AG04450 (cell line): ENCODE data around the gene SNX18. TPM values are rescaled to one million over a fixed set of nuclear protein-coding genes. Genes with fewer than 3 reads are reported as not detected.

Experiments used
- CTCF ChIA-PET: fragments of 300-600, 350-600 bp; formaldehyde crosslinking; extraction: SDS; loops from one replicate; lab custom pipeline; 2022; ENCODE audit warnings: antibody characterized with exemption, inconsistent platforms; lab: Charles Lee
- POLR2A ChIA-PET: fragments of 350-600 bp; formaldehyde crosslinking; extraction: SDS; loops from one replicate; lab custom pipeline; 2021; ENCODE audit warnings: antibody characterized with exemption, inconsistent platforms; lab: Yijun Ruan, JAX
- DNase-seq: peaks from one replicate; pipeline ENCODE4 v3.0.0-alpha.2; 2011; ENCODE audit warnings: low read depth, low spot score
- H3K27ac ChIP-seq: one replicate; pipeline ENCODE4 v1.5.1; 2012; ENCODE audit warnings: low read depth, low read length, control low read depth
- H3K27me3 ChIP-seq: one replicate; pipeline ENCODE4 v1.6.0; 2012; ENCODE audit warnings: low read length; ENCODE audit not compliant: control insufficient read depth, insufficient read depth
- H3K4me3 ChIP-seq: 2 replicates; pipeline ENCODE4 v1.5.1; 2011; ENCODE audit warnings: mild to moderate bottlenecking, low read depth, low read length, control low read depth
- H3K9me3 ChIP-seq: 2 replicates; pipeline ENCODE4 v1.5.1; 2012; ENCODE audit warnings: low read length; ENCODE audit not compliant: control insufficient read depth, insufficient read depth
- CTCF ChIP-seq: IDR thresholded peaks from 2 replicates; pipeline ENCODE4 v1.5.1; 2011; ENCODE audit warnings: low read depth, low read length, control low read depth, inconsistent platforms
- polyA plus RNA-seq: library from polyadenylated mRNA; depleted of rRNA; stranded (reverse); fragments of >200 nt; gene quantifications from 2 replicates; pipeline ENCODE4 v1.2.3, GENCODE V29; 2011

SNX18 gene
- polyA plus RNA-seq, 1 experiment: 74.1 TPM

GRCh38 chr5:54551926-54552325 lies 34.4 kb downstream of the SNX18 start:
- no peaks in the 10 kb centered on the region for H3K27me3 ChIP-seq
- DNase-seq: no peak
- no peak overlapping the region for H3K27ac ChIP-seq
- CTCF ChIA-PET: no interaction called here
- TF ChIP-seq CTCF: no peak
- POLR2A ChIA-PET: no interaction called here
- H3K9me3 ChIP-seq: no peaks in the 10 kb centered on the region
- H3K4me3 ChIP-seq: no peak overlapping the region

- Histone ChIP-seq H3K27ac (no peak overlapping the region), H3K9me3 (no peaks in the 10 kb centered on the region), H3K4me3 (no peak overlapping the region), H3K27me3 (no peaks in the 10 kb centered on the region)
- CTCF ChIA-PET: no interaction called here
- no peak for DNase-seq
- POLR2A ChIA-PET: no interaction called here
- no peak for TF ChIP-seq CTCF
Measured at GRCh38 chr5:54552446-54552845, 34.9 kb downstream of the SNX18 start.

GRCh38 chr5:54553659-54554207 lies 36.2 kb downstream of the SNX18 start:
- Histone ChIP-seq H3K27ac (no peak overlapping the region), H3K9me3 (no peaks in the 10 kb centered on the region), H3K4me3 (no peak overlapping the region), H3K27me3 (no peaks in the 10 kb centered on the region)
- no peak for DNase-seq
- ChIA-PET CTCF (interaction anchor here (0.8 to 1.0 kb wide), 2 partner anchors 37 to 291 kb away, joined by 3 to 4 read pairs; no protein-coding TSS in a partner anchor), POLR2A (no interaction called here)
- TF ChIP-seq CTCF: no peak

- TF ChIP-seq CTCF: no peak
- POLR2A ChIA-PET: no interaction called here
- H3K27ac ChIP-seq: no peak overlapping the region
- CTCF ChIA-PET: no interaction called here
- DNase-seq: no peak
- H3K9me3 ChIP-seq: no peaks in the 10 kb centered on the region
- H3K4me3 ChIP-seq: no peak overlapping the region
- no peaks in the 10 kb centered on the region for H3K27me3 ChIP-seq
Measured at GRCh38 chr5:54556141-54556540, 38.6 kb downstream of the SNX18 start.

- DNase-seq: no peak
- Histone ChIP-seq H3K27me3 (no peaks in the 10 kb centered on the region), H3K9me3 (no peaks in the 10 kb centered on the region), H3K27ac (no peak overlapping the region), H3K4me3 (no peak overlapping the region)
- ChIA-PET CTCF (no interaction called here), POLR2A (no interaction called here)
- no peak for TF ChIP-seq CTCF
Measured at GRCh38 chr5:54558362-54558761, 40.8 kb downstream of the SNX18 start.
